Esophagus muscularis mucosa (tissue), 4 donors: ENCODE results near the gene PGA3. TPM values are rescaled to one million over a fixed set of nuclear protein-coding genes. Genes with fewer than 3 reads are reported as not detected.

Source experiments
- DNase-seq: peaks from one replicate; pipeline ENCODE4 v3.0.0-alpha.2; 2017; ENCODE audit errors: extremely low spot score
- H3K27ac ChIP-seq, 4 donors: fragments of 200-600 bp; sonication (generic); replicated peaks in 1 of 4; 1 replicate in 3 of 4; 2 replicates in 1 of 4; pipeline ENCODE4 v1.5.1; 2016 to 2019; ENCODE audit warnings: mild to moderate bottlenecking in 1 of 4
- H3K27me3 ChIP-seq, 4 donors: fragments of 200-600 bp; sonication (generic); one replicate each; pipeline versions ENCODE4 v1.5.1 to v1.6.0; 2016 to 2019
- H3K36me3 ChIP-seq, 4 donors: fragments of 200-600 bp; sonication (generic); one replicate each; pipeline ENCODE4 v1.5.1; 2016 to 2019
- H3K4me1 ChIP-seq, 4 donors: fragments of 200-600 bp; sonication (generic); one replicate each; pipeline ENCODE4 v1.5.1; 2016 to 2019
- H3K4me3 ChIP-seq, 4 donors: fragments of 200-600 bp; sonication (generic); 1 replicate in 2 of 4; 2 replicates in 2 of 4; pipeline ENCODE4 v1.5.1; 2016 to 2019; ENCODE audit warnings: mild to moderate bottlenecking in 4 of 4, moderate library complexity in 1 of 4
- H3K9me3 ChIP-seq, 4 donors: fragments of 200-600 bp; sonication (generic); 1 replicate in 3 of 4; 2 replicates in 1 of 4; pipeline ENCODE4 v1.5.1; 2016 to 2019
- CTCF ChIP-seq, 3 experiments: fragments of 200-600 bp in 2 of 3; fragments of 450-650 bp in 1 of 3; sonication (generic) in 2 of 3; IDR thresholded peaks; one replicate each; pipeline ENCODE4 v1.5.1; 2017 to 2019; ENCODE audit warnings: antibody characterized with exemption in 3 of 3, mild to moderate bottlenecking in 2 of 3, moderate library complexity in 1 of 3
- EP300 ChIP-seq: sonication (generic); formaldehyde crosslinking; IDR thresholded peaks from one replicate; pipeline ENCODE4 v1.6.1; 2017; ENCODE audit warnings: antibody characterized with exemption
- POLR2A ChIP-seq: fragments of 450-650 bp; IDR thresholded peaks from one replicate; pipeline ENCODE4 v1.6.1; 2017; ENCODE audit warnings: antibody characterized with exemption, moderate library complexity, mild to moderate bottlenecking, low read depth
- POLR2AphosphoS5 ChIP-seq, 2 donors: sonication (generic); formaldehyde crosslinking; IDR thresholded peaks; one replicate each; pipeline ENCODE4 v1.6.1; 2017; ENCODE audit warnings: antibody characterized with exemption in 2 of 2
- WGBS: methylation state at CpG from one replicate; pipeline ENCODE4 v1.1.5; 2018; 5-methylcytosine and 5-hydroxymethylcytosine counted together
- intact Hi-C: fragments of 100-400 bp; cut with DNase I; formaldehyde crosslinking; loops from one replicate; pipeline ENCODE4 v1.15.1; 2023
- total RNA-seq, 4 donors: library from RNA; depleted of rRNA; stranded (reverse); fragments of >200 nt; gene quantifications; one replicate each; pipeline versions ENCODE4 v1.1.0 to v1.2.1, GENCODE V29; 2016

The PGA3 gene
- total RNA-seq, 4 donors from 2014 or later, result 0.33 TPM; not detected in 3

- WGBS, result 84% methylated on average over 3 of the region's 3 CpGs
- intact Hi-C loops, result loop anchor here (10.0 kb wide), 1 partner anchor 253 kb away; the partner anchor contains the start of gene PRPF19
- H3K27ac ChIP-seq, result peak overlapping the region; percentile 93 to 97 (median 96)
- H3K9me3 ChIP-seq, result peaks cover 0 to 11% (median 6%) of the 10 kb centered on the region in 4 donors
- H3K36me3 ChIP-seq, result peaks cover 0 to 4% (median 0%) of the 10 kb centered on the region in 4 donors
- H3K4me3 ChIP-seq, result no peak overlapping the region
- H3K27me3 ChIP-seq, result no peaks in the 10 kb centered on the region
- no peak for DNase-seq
- TF ChIP-seq CTCF (IDR thresholded peaks at IDR 0.05) (no peak), EP300 (no peak), POLR2AphosphoS5 (IDR thresholded peaks at IDR 0.05) (no peak), POLR2A (no peak)
- peaks cover 42 to 70% (median 60%) of the 10 kb centered on the region in 4 donors for H3K4me1 ChIP-seq
These were observed 45.6 kb upstream of the PGA3 start for GRCh38 chr11:61157743-61158142.

DNA sequence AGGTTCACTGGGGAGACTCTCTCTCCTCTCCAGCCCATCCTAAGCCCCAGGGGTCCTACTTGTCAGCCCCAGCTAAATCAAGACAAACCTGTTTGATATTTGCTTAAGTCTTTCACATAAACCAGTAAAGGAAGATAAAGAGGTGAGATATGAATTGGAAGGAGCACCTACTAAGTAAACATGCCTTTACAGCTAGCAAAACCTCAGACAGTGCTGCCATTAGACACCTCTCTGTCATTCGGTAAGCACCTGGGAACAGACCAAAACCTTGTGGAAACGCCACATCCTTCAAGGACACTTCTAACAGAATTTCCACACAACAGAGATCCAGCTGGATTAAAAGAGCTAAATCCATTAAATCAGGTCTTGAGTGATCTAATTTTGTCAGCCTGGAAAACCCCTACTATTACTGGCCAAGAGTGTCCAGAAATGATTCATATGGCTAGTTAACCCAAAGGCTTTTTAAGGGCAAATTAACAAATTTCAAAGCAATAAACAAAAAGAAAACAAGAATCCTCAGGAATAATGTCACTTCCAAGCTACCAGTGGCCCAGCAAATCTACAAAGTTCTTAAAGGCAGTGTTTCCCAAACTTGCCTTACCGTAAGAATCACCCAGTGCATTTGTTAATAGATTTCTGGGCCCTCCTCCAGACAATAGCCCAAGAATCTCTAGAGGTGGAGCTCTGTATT is 44.5 kb upstream of the PGA3 start:
- Histone ChIP-seq H3K9me3 (peaks cover 0 to 11% (median 6%) of the 10 kb centered on the region in 4 donors), H3K36me3 (peaks cover 0 to 4% (median 0%) of the 10 kb centered on the region in 4 donors), H3K27ac (peak overlapping the region; percentile 93 to 97 (median 96)), H3K27me3 (no peaks in the 10 kb centered on the region), H3K4me1 (peaks cover 32 to 59% (median 49%) of the 10 kb centered on the region in 4 donors), H3K4me3 (peak overlapping the region in 3 of 4 donors; percentile 2 to 31 (median 9))
- WGBS, result 11% methylated on average over 3 of the region's 3 CpGs
- TF ChIP-seq POLR2A, result no peak
- no peak for TF ChIP-seq EP300
- TF ChIP-seq CTCF (IDR thresholded peaks at IDR 0.05), result no peak
- TF ChIP-seq POLR2AphosphoS5 (IDR thresholded peaks at IDR 0.05), result no peak
- intact Hi-C loops, result loop anchor here (10.0 kb wide), 1 partner anchor 254 kb away; the partner anchor contains the start of gene PRPF19
- no peak for DNase-seq

- H3K4me3 ChIP-seq, result peak overlapping the region; percentile 84 to 94 (median 89)
- H3K36me3 ChIP-seq, result peaks cover 0 to 4% (median 0%) of the 10 kb centered on the region in 4 donors
- H3K9me3 ChIP-seq, result no peaks in the 10 kb centered on the region
- WGBS, result 17% methylated on average over 20 of the region's 25 CpGs
- TF ChIP-seq EP300 (no peak), POLR2AphosphoS5 (IDR thresholded peaks at IDR 0.05) (peak in 1 of 2 donors; percentile 67)
- no peak for DNase-seq
- intact Hi-C loops, result loop anchor here (10.0 kb wide), 1 partner anchor 326 kb away; no protein-coding TSS in a partner anchor
- H3K27ac ChIP-seq, result peak overlapping the region; percentile 93 to 97 (median 96)
- H3K4me1 ChIP-seq, result peaks cover 30 to 49% (median 43%) of the 10 kb centered on the region in 4 donors
- no peaks in the 10 kb centered on the region for H3K27me3 ChIP-seq
These were observed 42.7 kb upstream of the PGA3 start for GRCh38 chr11:61160487-61161189.

DNA sequence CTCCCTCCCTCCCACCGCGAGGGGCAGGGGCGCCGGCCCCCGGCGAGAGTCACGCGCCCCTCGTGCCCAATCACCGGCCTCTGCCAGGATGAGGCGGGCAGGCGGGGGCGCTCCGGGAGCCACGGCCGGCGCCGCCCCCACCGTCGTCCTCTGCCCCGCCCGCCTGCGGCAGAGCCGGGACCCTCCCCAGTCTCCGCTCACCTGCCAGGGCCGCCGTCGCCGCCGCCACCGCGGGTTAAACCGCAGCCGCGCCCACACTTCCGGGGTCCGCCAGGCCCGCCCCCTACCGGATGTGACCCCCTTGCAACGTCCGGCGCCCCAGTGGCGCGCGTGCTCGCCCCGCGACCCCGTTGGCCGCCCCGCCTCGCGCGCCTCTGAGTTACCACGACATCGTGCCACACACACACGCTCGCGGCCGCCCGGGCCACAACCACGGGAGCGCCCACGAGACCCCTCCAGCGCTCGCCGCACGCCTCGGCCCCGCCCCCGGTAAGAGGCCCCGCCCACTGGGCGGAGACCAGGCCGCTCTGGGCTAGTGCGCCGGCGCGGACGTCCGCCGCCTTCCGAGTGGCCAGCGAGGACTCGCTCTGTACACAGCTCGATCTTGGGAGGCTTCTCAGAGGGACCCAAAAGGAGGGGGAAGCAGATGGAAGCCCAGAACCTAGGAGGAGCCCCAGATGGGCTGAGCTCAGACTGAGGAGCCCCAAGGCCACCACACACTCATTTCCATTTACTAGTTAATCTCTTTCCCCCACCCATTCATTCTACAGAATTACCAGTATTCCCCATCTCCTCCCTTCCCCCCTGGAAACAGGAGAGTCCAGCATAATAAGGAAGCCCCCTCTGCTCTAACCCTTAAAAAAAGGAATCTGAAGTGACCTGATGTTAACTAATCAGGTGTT is 41.9 kb upstream of the PGA3 start, which contains the start of gene VPS37C:
VPS37C (minus strand) TSS at position 237 of the 902 bp plus-strand sequence. CDS start 22,597 bp downstream, outside the sequence.
- Histone ChIP-seq H3K27me3 (no peaks in the 10 kb centered on the region), H3K4me1 (peaks cover 30 to 49% (median 43%) of the 10 kb centered on the region in 4 donors), H3K4me3 (peak within 1 kb of the TSS; percentile 84 to 94 (median 89)), H3K27ac (peak within 1 kb of the TSS; percentile 93 to 97 (median 96)), H3K36me3 (peaks cover 0 to 4% (median 0%) of the 10 kb centered on the region in 4 donors), H3K9me3 (no peaks in the 10 kb centered on the region)
- WGBS, result 0% methylated on average over 45 of the region's 85 CpGs
- intact Hi-C loops, result loop anchor here (10.0 kb wide), 1 partner anchor 327 kb away; no protein-coding TSS in a partner anchor
- TF ChIP-seq EP300 (no peak), CTCF (IDR thresholded peaks at IDR 0.05) (peak in 2 of 3 experiments; percentile 16 to 26), POLR2A (no peak), POLR2AphosphoS5 (IDR thresholded peaks at IDR 0.05) (peak; percentile 76 to 77)
- peak; percentile 95 for DNase-seq
